GM12873 (cell line): ENCODE results near the gene GPR160.

ENCODE experiments used
- CTCF ChIP-seq: IDR thresholded peaks from 2 replicates; pipeline ENCODE4 v1.5.1; 2012; ENCODE audit warnings: low read depth, mild to moderate bottlenecking, moderate library complexity, low read length, control low read depth; ENCODE audit not compliant: insufficient read depth; ENCODE audit errors: missing control alignments

The GPR160 gene

GRCh38 chr3:170057550-170057949 lies 19.8 kb downstream of the GPR160 start:
- TF ChIP-seq CTCF = no peak

GRCh38 chr3:170058127-170058526 lies 20.3 kb downstream of the GPR160 start:
- TF ChIP-seq CTCF = no peak

GRCh38 chr3:170059447-170059846 lies 21.7 kb downstream of the GPR160 start:
- no peak for TF ChIP-seq CTCF

GRCh38 chr3:170062068-170062467 lies 24.3 kb downstream of the GPR160 start:
- TF ChIP-seq CTCF = no peak

- no peak for TF ChIP-seq CTCF
Measured at GRCh38 chr3:170062769-170063168, 25.0 kb downstream of the GPR160 start.

- TF ChIP-seq CTCF = no peak
Measured at GRCh38 chr3:170063691-170064090, 25.9 kb downstream of the GPR160 start.

GRCh38 chr3:170064108-170064507 lies 26.3 kb downstream of the GPR160 start:
- TF ChIP-seq CTCF = no peak

- TF ChIP-seq CTCF = no peak
Measured at GRCh38 chr3:170075441-170076091, 37.8 kb downstream of the GPR160 start.
